HG02678 (cell line): ENCODE results near the gene LRMDA.

Experiments used
- ATAC-seq: cut with Tn5 transposase; IDR thresholded peaks from one replicate; pipeline ENCODE4 v1.9.1; 2021; ENCODE audit warnings: mild to moderate bottlenecking, moderate library complexity; ENCODE audit not compliant: unreplicated experiment

The LRMDA gene

DNA sequence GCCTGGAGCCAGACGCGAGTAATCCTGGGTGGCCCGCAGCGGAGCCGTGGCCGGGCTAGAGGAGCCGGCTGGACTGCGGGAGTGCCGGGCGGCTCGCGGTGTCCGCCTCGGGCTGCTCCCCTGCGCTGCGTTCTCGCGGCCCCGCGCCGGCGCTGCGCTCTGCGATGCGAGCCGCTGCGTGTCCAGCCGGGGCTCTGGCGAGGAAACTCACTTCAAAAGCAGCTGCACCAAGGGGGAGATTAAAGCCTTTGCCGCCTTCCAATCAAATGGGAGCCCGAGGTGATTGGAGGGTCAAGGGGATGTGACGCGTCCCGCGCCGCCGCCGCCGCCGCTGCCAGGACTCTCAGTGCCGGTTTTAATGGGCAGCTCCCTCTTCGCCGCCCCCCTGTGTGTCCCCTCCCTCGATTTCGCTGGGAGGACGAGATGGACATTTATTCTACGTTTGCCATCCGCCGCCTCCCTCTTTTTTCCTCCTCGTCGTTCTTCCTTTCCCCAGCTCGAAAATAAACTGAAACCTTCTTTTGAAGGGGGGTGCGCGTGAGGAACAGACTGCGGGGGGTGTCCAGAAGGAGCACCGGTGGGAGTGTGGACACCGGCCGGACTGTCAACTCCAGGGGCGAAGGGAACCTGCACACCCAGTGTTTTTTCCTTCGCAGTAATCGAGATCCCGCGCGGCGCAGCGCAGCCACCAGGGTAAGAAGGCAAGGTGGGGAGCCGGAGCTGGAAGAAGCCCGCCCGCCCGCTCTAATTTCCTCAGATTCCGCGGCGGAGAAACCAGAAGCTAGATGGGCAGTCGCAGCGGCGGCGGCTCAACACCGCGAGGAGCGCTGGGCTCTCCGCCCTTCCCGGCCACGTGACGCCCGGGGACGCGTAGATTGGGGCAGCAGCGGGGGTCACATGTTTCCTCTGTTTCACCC lies 29.6 kb upstream of the LRMDA start, which contains the start of gene ZNF503:
ZNF503 (minus strand) TSS at position 196 of the 917 bp plus-strand sequence. CDS start 345 bp downstream, outside the sequence.
- peak; percentile 58 for ATAC-seq

DNA sequence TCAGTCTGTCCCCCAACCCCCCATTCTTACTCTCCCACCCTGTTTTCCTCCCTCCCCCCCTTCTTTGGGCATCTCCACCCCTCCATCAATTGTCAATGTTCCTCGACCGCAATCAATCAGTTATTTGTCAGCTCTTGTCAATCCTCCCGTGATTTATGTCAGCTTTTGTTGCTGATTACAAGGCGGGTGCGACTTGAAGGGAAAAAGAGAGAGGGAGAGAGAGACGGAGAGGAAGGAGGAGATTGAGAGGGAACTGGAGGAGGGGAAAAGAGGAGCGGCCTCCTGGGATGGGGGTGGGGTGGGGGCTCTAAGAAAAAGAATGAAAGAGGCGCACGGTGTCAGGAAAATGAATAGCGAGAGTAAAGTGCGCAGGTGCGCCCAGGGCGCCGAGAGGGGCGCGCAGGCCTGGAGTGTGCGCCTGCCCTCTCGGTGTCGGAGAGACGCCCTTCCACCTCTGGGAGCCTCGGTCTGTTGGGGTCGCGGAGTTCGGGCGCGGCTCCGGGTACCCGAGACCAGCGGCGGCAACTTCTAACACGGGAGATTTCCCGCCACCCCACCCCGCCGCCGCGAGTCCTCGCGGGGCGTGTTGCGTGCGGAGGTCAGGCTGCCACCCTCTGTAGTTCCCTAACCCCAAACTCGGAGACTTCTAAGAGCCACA lies 28.8 kb upstream of the LRMDA start:
- no peak for ATAC-seq

DNA sequence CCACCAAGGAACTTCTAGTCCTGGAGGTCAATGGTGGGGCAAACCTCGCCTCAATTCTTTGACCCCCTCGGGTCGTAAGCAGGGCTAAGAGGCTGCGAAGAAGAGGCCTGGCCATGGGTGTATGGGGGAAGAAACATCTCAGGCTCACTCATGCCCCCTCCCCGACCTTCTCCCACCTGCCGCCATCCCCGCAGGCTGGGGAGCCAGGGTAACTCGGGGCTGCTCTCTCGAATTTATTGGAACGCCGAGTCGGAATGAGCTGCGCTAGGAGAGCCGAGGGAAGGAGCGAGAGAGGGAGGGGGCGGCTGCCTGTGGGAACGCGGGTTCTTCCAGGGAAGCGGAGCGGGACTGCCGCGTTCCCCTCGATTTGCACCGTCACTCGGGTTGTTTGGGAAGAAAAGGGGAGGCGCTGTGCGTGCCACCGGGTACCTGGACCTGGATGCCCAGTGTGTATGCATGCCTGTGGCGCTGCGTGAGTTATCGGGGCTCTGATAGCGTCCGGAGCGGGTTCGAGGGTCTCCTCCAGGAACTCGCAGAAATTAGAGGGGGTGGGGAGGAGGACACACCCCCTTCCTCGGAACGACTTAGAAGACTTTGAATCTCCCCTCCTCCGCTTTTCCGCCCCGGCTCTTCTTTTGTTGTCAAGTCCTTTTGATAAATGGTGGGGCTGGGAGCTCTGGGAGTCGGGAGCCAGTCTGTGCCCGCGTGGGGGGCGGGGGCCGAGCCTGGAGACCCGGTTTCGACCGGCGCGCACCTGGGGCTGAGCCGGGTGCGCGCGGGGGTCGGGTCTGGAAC lies 28.1 kb upstream of the LRMDA start:
- ATAC-seq, result no peak

DNA sequence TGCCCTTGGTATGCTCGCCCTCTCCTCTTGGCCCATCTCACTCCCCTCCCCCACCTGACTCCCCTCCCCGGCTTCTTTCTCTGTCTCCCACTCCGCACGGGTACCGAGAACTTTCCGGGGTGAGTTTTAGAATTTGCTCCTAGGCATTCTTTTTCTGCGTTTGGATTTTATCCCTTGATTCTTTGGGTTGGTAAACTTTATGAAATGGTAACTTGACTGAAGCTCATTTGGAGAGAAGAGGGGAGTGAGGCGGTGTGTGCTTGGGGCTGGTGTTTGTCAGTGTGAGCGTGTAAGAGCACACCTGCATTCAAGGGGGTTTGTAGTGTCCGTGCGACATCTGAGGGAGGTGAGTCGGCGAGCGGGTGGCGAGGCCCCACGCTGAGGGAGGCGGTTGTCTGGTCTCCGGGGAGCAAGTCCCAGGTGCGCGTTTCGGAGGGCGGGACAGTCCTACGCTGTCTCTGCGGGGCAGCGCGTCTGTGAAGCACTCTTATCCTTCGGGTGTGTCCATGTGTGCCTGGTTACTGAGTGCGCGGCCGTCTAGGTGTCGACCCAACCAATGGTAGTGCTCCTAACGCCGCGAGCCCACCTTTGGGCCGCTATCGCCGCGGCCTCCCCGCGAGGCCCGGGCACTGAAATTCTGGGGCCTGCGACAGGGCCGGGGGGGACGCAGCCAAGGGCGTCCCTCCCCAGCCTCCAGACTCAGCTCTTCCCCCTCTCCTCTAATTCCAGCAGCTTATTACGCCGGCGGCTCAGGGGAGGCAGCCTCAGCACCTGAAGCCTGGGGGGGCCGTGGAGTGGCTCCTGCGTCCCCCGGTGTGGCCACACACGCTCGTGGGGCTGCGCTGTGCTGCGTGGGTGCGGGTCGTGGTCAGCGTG lies 27.2 kb upstream of the LRMDA start:
- ATAC-seq, result no peak

DNA sequence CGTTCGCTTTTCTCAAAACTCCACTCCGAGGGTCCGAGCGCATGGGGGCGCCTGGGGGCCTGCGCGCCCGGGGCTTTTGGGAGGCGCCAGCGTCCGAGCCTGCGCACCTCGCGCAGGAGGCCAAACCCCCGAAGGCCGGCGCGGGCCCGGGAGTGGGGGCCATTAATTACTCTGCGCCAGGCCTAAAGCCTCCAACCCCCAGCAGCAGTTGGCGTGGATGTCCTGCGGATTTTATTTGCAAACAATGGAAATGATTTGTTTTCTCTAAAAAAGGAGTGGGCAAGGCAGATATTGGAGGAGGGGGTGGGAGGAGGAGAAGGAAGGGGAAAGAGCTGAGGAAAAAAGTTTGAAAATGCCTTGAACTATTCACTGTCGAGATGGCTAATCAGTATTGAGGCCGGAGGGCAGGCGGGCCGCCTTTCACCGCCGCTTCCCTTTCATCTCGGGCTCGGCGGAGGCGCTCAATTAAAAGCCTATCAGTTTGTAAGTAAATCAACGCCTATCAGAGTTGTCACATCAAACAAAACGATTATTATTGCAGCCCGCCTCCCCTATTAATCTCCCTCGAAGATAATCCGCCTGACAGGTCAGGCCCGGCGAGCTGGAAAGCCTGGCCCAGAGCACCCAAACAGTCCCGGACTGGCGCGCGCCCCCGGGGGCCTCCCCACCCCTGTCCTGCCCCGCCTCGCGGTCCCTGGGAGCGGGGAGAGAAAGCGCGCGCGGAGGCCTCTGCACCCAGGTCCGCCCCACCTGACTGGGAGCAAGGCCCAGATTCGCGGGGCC lies 26.4 kb upstream of the LRMDA start:
- no peak for ATAC-seq

DNA sequence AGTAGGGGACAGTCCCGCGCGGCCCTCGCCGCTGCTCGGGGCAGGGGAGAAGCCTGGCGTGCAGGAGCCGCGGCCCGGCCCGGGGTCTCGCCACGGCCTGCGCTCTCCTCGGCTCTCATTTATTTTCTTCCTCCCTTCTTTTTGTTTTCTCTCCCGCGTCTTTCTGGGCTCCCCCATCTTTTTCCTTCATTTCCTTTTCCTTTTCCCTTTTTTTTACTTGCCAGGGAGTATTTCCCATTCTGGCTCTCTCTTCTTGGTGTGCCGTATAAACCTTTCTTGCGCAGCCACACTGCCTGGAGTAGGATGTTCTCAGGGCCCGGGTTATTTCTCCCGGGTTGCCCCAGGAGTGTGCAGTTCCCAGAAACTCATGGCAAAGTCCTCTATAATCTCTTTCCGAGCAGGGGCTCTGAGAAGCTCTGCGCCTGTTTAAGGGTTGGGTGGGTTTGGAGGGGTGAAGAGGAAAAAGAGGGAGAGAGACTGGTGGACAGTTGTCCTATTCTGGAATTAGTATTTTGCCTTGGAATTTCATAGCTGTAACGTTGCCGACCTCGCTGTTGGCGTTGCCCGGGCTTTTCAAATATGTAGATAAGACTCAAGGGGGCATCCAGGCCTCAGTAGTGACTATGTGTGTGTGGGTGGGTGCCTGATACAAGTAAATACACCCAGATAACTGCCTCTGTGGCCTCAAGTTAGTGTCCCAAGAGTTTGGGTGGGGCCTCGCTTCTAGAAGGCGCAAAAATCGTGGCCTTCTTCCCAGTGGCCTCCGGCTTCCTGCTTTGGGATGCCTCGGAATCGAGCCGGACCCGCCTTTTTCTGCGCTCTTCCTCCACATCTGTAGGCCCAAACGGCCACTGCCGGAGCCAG lies 25.6 kb upstream of the LRMDA start:
- no peak for ATAC-seq

DNA sequence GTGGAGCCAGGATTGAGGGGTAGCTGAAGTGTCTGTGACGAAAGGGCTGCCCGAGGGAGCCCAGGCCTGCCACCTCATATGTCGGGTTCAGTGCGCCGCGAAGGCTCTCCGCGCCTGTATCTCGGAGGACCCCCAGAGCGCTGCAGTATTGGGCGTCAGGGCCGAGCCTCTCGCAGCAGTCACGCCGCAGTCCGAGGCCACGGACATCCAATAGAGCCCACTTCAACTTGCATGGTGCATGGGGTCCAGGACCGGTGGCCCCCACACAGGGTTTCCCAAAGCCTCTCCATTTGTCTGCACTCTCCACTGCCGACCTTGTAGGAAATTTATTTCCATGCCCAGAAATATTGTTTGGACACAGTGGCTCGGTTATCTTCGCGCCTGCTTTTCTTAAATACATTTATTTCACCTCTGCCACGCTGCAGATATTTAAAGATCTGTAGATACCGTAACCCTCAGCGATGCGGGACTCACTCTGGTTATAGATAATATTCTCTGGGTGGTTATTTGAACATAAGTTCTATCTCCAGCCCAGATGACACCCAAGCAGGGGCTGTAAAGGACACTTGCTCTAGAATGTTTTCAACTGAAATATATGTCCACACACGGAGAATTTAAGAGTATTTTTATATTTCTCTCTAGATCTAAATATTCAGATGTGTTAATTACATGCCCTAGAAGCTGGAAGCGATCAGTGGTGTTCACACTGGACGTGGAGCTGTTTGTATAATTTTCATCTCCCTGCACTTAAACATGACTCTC lies 24.8 kb upstream of the LRMDA start:
- ATAC-seq, result no peak

DNA sequence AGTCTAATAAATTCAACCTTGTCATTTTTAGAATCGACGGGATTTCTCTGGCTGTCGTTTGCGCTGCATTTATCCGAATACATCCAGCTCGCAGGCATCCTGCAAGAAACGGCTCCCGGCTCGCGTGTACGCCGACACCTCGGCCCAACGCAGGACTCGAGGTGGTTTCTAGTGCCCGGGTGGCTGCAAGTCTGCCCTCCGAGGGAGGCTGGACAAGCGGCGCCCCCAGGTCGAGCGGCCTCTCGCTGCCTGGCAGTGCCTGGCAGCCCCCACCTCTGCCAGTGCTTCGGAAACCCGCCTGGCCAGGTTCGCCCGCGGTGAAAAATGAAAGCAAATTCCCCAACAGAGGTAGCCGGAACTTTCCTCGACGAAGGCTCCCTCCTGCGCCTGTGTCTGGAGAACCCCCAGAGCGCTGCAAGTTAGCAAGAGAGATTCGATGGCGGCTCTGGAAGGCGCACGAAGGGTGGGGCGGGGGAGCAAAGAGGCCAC lies 24.2 kb upstream of the LRMDA start:
- no peak for ATAC-seq

DNA sequence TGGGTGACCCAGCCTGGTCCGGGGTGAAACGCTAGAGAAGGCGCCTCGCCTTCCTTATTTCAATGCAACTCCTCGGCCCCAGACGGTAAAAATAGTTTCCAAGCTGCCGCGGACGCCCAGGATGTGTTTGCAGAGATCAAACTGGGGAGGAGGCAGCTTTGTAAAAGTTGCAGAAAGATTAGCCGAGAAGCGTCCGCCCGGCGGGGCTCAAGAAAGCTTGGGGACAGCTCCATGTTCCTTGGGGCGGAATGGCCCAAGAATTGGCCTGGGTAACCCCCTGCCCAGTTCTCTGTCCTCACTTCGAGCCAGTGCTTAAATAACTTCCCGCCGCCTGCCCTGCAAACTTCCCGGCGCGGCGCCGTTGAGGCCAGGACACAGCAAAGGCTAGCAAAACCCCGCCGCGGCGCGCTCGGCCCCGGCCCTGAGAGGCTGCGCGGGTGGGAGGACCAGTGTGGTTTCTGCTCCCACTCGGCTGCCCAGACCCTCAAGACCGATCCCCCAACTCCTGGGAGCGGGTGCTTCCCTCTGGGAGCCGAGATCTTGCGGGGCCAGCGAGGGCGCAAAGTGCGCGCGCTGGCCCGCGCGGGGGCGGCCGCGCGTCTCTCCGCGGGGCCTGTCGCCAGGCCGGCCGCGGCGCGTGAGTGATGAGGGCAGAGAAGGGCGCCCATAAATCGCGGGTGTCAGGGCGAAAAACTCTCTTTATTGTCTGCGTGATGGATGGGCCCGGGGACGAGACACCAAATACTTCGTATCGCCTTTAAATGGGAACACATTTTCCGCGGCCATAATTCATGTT lies 23.5 kb upstream of the LRMDA start:
- ATAC-seq, result no peak

DNA sequence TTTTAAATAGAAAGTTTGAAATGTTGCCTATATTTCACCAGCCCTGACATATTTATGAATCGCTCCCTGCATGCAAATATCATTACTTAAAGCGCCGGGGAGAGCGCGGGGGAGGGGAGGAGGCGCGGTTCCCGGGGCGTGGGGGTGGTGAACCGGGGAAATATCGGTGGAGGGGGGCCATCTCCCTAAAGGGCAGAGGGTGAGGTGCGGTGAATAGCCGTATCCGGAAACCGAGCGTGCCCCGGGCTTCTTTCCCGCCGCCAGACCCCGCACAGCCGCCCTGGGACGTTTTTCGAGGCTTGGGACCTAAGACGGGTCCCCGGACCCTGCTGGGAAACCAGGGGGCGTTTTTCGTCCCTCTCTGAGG lies 22.9 kb upstream of the LRMDA start:
- no peak for ATAC-seq

DNA sequence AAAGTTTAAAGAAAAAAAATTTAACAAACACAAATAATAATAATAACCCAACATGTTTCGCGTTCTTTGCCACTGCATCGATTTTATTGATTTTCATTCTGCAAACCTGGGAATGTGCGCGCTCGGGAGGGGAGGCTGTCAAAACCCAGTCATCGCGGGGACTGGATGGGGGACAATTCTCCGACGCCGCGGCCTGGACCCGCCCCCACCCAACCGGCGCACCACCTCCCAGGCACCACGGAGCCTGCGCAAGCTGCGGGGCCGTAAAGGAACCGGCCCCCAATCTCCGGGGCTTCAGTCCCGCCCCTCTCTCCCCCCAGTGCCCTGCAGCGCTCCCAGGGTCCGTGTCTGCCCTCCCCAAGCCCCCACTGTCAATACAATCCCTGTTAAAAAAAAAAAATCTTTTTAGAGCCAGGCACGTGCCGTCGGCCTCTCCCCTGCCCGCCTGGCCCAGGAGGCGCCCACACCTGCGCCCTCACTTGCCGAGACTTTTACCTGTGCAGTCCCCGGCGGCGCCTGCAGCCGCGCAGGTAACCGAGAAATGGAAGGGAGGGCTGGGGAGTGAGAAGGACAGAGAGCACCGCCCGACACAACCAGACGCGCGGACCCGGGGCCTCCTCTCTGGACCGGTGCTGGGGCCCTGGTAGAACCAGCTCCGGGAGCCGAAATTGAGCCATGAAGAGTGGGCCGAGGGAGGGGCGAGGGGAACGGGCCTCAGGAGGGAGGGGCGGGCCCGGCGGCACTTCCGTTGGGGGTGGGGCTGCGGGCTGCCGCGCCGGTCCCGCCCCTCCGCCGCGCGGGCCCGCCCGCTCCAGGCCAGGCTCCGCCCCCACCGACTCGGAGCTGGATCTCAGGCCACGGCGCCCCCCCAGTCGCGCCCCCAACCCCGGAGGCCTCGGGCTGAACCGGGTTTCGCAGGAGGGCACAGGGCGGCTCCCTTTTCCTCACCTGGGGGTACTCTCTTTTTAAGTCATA lies 22.2 kb upstream of the LRMDA start:
- ATAC-seq, result peak; percentile 62

DNA sequence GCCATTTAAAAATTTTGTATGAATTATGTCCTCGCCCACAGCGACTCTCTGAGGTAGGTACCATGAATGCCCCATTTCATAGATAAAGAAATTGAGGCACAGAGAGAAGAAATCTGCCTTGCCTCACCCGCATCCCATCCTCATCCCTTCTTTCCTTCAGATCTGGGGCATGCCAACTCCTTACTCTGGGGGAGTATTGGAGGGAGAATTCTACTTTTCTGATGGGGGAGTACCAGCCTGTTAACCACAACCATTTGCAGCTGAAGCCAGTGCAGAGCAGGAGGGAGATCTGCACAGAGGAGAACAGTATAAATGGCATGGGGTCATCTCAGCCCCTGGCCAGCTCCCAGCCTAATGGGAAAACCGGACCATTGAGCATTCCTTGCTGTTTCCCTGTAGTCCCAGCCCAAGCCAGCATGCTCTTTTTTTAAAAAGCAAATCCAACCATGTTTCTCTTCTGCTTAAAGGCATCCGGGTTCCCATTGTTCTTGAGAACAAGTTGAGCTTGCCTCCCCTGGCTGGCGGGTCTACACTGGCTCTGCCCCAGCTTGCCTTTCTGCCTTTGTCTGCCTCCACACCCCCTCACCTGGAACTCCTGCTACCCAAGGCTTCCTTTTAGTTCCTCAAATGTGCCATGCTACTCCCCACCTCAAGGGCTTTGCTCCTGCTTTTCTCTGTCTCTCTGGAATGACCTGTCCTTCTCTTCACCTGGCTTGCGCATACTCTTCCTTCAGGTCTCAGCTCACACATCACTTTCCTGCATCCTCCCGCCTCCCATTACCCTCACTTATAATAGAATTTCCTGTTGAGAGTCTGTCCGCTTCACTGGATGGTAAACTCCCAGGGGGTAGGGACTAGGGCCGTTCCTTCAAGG lies 21.1 kb upstream of the LRMDA start:
- no peak for ATAC-seq

DNA sequence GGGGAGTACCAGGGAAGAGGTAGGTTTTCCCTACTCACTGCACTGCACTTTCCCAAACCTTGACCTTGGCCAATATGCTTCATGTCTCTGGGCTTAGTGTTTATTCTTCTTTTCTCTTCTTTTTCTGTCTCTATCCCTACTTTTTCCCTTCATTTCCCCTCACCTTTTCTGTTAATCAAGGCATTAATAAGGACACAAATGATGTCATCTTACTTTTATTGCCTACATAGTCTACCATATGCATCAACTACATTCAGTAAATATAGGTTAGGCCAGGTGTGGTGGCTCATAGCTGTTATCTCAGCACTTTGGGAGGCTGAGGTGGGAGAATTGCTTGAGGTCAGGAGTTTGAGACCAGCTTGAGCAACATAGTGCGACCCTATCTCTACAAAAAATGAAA lies 16.9 kb upstream of the LRMDA start:
- ATAC-seq, result no peak

DNA sequence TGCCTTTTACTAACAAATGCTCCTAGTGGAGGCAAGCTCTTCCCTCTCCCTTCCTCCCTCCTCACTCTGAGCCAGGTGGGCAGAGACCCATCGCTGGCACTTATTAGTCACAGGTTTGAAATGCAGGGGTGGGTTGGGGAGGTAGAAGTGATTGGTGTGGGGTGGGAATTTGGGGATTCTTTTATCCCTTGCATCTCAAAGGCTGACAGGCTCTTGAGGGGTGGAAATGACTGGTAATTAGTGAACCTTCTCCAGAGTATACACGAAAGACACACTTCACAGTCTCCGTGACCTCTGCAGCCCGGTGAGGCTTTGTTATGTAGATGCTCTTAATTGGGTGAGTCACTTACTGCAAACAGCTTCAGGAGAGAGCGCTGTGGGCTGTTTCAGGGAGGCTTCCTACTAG lies 13.9 kb upstream of the LRMDA start:
- ATAC-seq, result no peak

DNA sequence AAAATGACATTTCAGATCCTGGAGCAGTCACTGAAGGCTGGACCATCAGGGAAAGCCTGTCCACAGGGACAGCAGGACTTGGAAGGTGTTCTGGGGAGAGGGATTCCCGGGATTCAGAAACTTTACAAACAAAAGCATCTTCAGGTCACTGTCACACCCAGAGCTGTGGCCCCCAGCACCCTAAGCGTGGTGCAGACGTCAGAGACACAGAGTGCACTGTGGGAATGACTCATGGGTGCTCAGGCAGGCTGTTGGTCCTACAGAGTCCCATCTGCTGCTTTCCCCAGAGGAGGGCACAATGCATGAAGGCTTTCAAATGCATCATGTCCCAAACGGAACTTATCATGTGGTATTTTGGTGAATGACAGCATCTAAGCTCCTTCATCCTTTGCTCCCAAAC lies 13.1 kb upstream of the LRMDA start:
- ATAC-seq, result no peak
